ENCODE data around the gene GNL1.
A peak's percentile ranks its signal among the peaks of the same experiment; 100 is the strongest.

Gene GNL1

GRCh38 chr6:30556906-30557682 is 805 bp upstream of the GNL1 start, which contains the start of gene PRR3 (continued):
- TF ChIP-seq REPIN1 (tag by site-specific recombination; IDR thresholded peaks at IDR 0.05; ENCODE audit: low read depth) (no peak), ZXDB (tag by site-specific recombination; IDR thresholded peaks at IDR 0.05) (peak; percentile 95), ZNF221 (tag by site-specific recombination; IDR thresholded peaks at IDR 0.05; ENCODE audit: borderline replicate concordance) (0 out of 2 replicates have a peak, but pooled peaks have one; percentile 4), ZNF16 (tag by site-specific recombination; IDR thresholded peaks at IDR 0.05; ENCODE audit: low read depth) (no peak), OSR2 (tag by site-specific recombination; IDR thresholded peaks at IDR 0.05) (0 out of 2 replicates have a peak, but pooled peaks have one; percentile 37), SP3 (tag by site-specific recombination; IDR thresholded peaks at IDR 0.05) (no peak; the same call in 1 of the 2 replicates), AEBP2 (tag by site-specific recombination; IDR thresholded peaks at IDR 0.05; ENCODE audit: borderline replicate concordance) (no peak), ZNF416 (tag by site-specific recombination; IDR thresholded peaks at IDR 0.05) (no peak), ZNF140 (tag by site-specific recombination; IDR thresholded peaks at IDR 0.05) (no peak), ZNF155 (tag by site-specific recombination; IDR thresholded peaks at IDR 0.05) (no peak), SCRT1 (tag by site-specific recombination; IDR thresholded peaks at IDR 0.05; ENCODE audit: borderline replicate concordance) (peak; percentile 95), ZNF664 (tag by site-specific recombination; IDR thresholded peaks at IDR 0.05) (0 out of 2 replicates have a peak, but pooled peaks have one; percentile 26), ZNF513 (tag by site-specific recombination; IDR thresholded peaks at IDR 0.05) (peak; percentile 89), ZBTB49 (tag by site-specific recombination; IDR thresholded peaks at IDR 0.05; ENCODE audit: low read depth) (no peak), KLF10 (tag by site-specific recombination; IDR thresholded peaks at IDR 0.05) (no peak), ZNF514 (tag by site-specific recombination; IDR thresholded peaks at IDR 0.05) (no peak), ATF2 (tag by site-specific recombination; IDR thresholded peaks at IDR 0.05; ENCODE audit: low read depth) (0 out of 2 replicates have a peak, but pooled peaks have one; percentile 4), ZSCAN4 (tag by site-specific recombination; IDR thresholded peaks at IDR 0.05) (no peak; the same call in 1 of the 2 replicates), MEIS1 (CRISPR knock-in tag; IDR thresholded peaks at IDR 0.05; ENCODE audit: borderline replicate concordance) (no peak), ZNF37A (tag by site-specific recombination; IDR thresholded peaks at IDR 0.05) (no peak), ZNF121 (tag by site-specific recombination; IDR thresholded peaks at IDR 0.05) (peak; percentile 54; the same call in 1 of the 2 replicates), ZNF768 (tag by site-specific recombination; IDR thresholded peaks at IDR 0.05) (no peak), ZNF133 (tag by site-specific recombination; IDR thresholded peaks at IDR 0.05) (no peak), ZBTB8A (tag by site-specific recombination; IDR thresholded peaks at IDR 0.05) (peak; percentile 65), ZFP69B (tag by site-specific recombination; IDR thresholded peaks at IDR 0.05) (no peak; the same call in 1 of the 2 replicates), ZNF626 (tag by site-specific recombination; IDR thresholded peaks at IDR 0.05) (no peak), ZSCAN18 (tag by site-specific recombination; IDR thresholded peaks at IDR 0.05) (no peak), EGR2 (tag by site-specific recombination; IDR thresholded peaks at IDR 0.05; ENCODE audit: low read depth) (peak; percentile 29; the same call in 1 of the 2 replicates), GLIS2 (tag by site-specific recombination; IDR thresholded peaks at IDR 0.05) (peak; percentile 73), ZBTB20 (tag by site-specific recombination; IDR thresholded peaks at IDR 0.05) (peak; percentile 66; the same call in 1 of the 2 replicates), ZSCAN23 (tag by site-specific recombination; IDR thresholded peaks at IDR 0.05) (no peak)

All from HEK293 (cell line).